ENCODE measurements around the gene CCNK.

Gene CCNK

DNA sequence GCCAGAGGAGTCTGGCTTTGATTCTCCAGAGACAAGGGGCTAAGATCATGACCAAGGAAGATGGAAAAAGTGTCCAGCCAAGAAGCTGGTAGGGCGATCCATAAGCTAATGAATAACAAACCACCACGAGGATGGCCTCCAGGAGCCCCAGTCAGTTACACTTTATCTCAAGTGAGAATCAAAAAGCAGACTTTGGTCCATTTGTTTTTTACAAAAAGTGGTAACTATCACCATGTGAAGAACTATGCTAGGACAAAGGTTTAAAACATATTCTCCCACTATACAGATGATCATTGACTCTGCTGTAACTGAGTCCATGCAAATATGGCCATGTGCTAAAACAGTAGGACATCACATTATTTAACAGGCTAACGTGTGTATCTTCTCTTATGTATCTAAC lies 14.5 kb upstream of the CCNK start:
- no peak for DNase-seq (ENCODE audit: low read depth in 2 of 2)

DNA sequence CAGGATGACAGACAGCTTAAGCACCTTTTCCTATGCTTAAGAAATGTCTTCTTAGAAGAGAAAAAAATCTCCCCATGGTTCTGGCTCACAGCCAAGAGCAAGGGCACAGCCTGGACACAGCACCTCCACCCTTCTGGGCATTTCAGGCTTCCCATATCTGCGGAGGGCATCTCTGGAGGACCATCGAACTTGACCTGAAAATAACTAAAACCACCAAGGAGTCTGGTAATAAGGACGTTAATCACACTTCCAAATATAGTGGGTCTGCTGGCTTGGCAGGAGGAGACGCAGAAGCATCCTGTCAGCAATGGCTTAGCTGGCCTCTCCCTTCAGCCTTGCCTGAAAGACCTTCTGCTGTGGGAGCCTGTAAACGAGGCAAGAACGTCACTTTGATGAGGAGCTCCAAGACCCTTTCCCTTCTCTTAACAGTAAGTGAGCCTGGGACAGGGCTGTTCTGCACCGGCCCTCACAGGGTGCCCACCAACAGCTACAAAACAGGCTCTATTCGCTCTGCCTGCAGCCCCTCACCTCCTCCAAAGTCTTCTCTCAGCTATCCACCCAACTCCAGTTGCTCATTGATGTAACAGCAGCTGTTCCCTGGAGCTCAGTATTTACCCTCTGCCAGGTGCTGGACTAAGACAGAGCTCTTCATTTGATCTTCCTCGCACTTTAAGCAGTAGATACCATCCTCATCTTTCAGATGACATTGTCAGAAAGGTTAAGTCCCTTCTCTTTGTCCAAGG lies 13.7 kb upstream of the CCNK start:
- no peak for DNase-seq (ENCODE audit: low read depth in 2 of 2)

DNA sequence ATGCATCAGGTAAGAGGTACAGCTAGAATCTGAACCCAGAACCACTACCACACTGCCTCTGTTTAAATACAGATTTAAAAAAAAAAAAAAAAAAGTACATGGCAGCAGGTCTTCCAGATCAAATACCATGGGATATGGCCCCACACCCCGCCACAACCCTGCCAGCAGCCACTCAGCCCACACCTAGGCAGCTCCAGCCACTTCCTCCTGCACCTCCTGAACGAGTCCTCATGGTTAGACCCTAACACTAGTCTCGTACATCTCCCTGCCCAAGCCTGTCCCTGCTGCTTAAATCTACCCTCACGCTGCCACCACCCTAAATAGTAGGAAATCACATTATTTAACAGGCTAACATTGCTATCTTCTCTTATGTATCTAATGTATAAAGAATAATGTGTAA lies 13.1 kb upstream of the CCNK start:
- DNase-seq (ENCODE audit: low read depth in 2 of 2) = no peak

DNA sequence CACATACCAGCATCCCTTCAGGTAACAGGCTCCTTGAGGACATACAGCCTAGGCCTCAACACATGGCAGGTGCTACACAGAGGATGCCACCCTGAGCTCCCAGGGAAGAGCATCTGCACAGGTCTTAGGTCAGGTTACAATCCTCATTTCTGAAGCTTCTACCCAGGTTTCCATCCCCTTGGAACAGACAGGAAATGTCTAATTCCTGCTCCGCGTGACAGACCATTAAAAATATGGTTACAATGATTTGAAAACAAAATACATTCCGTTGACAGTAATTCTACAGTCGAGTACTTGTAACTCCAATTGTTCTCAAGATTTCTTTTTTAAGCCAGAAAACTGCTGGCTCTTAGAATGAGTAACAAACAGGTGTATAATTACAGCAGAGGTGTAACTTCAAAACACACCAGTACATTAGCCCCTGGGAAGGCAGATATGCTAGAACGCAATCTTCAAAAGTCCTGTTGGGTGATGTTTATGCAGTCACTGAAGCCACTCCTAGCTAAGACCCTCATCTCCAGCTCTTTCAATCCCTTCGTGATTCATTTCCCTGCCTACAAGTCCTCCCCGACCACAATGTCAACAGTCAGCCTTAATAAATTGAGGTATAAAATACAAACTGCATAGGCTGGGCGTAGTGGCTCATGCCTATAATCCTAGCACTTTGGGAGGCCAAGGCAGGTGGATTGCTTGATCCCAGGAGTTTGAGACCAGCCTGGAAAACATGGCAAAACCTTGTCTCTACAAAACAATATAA lies 12.2 kb upstream of the CCNK start:
- no peak for DNase-seq (ENCODE audit: low read depth in 2 of 2)

DNA sequence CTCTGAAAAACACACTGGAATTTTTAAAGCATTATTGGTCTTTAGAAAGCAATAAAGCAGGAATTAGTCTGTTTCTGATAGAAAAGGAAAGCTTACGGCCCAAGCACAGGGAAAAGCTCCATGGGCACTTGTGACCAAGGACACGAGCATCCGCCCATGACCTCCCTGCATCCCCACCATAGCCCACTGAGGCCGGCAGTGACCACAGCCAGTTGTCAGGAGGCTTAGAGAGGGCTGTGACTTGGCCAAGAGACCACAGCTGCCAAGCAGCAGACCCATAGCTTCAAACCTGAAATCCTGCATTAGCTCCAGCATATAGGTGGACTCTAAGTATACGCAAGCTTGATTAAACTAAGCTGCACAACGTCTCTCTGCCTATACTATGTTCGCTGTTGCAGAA lies 9.5 kb upstream of the CCNK start:
- no peak for DNase-seq (ENCODE audit: low read depth in 2 of 2)

DNA sequence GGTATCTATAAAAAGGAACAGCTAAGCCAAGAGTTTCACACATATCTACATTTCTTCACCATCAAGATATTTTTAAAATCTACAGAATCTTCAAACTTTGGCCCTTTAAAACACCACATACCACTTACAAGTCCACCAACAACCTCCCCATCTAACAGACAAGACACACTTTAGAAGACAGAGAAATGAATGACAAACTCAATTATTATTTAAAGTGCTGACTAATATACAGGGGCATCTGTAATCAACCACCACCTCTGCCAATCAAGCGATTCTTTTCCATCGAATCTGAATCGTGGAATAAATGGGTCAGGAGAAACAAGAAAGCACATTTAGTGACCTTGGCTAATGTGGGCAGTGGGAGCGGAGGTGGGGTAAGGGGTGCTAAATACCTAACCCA lies 8.3 kb upstream of the CCNK start:
- no peak for DNase-seq (ENCODE audit: low read depth in 2 of 2)

DNA sequence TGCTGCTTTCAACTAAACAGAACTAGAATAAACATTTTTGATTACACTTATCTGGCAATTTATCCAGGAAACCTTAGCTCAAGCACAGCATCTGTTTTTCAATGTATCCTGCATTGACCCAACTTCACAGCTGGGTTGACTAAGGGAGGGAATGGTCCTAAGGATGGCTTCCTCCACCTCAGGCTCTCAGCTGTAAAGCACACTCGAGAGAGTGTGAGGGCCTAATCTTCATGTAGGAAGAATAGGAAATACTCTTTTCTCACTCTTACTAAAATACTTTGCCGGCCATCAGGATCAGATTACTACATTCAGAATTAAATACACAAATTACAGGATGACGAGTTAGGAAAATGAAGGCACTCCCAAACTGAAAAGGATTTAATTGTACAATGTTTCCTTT lies 7.8 kb upstream of the CCNK start:
- no peak for DNase-seq (ENCODE audit: low read depth in 2 of 2)

DNA sequence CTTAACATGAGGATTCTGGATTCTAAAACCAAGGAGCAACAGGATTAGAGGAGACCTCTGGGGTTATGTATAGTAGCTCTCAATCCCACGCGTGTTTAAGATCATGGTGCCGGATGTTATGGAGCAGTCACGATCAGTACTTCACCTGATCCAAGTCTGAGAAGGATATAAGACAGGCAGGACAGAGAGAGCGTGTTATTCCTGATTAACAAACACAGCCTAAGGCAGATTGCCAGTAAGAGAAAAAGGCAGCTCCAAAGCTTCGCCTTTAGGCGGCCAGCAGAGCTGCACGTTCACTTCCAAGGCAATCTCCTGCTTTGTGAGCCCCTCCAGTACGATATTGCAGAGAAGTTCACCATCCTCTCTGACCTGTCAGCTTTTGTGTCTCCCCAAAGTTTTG lies 6.0 kb upstream of the CCNK start:
- DNase-seq (ENCODE audit: low read depth in 2 of 2) = no peak

DNA sequence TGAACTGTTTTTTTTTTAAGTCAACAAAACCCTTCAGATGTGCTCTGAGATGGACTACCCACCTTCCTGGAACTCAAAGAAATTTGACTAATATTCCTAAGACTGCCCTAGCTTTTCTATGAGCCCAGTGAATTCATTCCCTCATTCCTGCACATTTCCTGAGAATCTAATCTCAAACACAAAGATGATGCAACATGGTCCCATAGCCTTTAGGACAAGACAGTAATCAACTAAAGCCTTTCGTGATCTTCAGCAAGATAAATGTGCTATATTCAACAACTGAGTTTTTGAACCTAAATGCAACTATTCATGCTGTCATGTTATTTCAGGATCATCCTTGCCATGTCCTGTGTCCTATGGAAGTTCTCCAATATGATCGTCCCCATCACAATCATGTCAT lies 5.5 kb upstream of the CCNK start:
- no peak for DNase-seq (ENCODE audit: low read depth in 2 of 2)

DNA sequence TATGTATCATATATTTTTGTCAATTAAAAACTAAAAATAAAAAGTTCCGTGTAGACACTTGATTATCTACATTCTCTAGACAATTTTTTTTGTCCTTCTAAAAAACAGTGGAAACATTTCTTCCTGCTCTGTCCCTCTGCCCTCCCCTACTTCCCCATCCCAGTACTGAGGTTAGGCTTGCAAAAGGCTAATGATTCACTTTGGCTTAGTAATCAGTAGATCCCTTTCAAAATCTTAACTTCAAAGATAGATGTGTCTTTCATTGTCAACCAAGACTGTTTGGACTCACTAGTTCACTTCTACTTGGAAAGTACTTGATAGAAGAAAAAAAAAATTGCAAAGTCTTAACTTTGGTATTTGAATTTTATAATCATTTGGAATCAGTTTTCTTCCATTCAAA lies 4.3 kb upstream of the CCNK start:
- DNase-seq (ENCODE audit: low read depth in 2 of 2) = no peak

DNA sequence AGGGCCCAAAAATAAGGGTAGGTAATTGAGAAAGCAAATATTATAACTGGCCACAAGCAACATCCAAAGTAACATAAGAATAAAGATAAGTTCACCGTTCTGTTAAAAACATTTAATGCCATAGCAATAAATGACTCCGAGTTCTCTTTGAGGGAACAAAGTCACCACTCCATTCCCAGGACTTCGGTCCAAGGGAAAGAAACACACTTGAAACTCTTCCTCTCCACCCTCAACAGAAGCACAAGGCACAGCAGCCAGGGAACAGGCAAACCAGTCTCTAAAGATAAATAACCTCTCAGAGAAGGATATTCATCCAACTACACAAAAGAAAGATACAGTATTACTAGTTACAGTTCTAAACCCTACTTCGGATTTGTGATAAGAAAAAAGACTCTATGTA lies 3.1 kb upstream of the CCNK start:
- DNase-seq (ENCODE audit: low read depth in 2 of 2) = no peak

DNA sequence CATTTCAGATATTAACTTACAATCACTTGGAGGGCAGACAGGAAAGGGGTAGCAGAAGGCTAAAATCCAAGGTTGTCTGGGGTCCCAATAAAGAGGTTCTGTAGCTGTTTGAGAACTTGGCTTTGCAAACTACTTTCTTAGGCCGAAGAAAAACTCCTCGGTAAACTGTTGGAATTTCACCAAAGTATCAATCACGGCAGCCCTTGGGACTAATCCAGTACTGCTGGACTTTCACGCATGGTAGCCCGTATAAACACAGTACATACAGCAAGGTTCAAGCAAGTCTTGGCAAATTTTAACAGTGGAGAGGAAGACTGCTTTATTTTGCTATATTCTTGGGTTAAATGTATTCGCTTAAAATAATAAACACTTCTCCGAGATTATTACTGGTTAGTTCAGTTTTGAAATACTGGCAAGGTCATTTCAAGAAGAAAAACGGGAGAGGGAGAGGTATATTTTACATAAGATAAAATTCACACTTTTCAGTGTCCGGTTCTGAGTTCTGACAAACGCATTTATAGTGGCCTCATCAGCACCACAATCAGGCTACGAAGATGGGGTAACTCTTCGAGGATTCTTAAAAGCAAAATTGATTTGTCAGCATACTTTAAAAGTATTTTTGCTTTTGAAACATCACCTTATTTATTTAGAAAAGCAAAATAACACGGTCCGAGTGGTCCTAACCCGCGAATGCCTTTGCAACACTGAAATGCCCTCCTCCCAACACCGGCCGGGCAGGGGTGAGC lies 1.9 kb upstream of the CCNK start:
- no peak for DNase-seq (ENCODE audit: low read depth in 2 of 2)

DNA sequence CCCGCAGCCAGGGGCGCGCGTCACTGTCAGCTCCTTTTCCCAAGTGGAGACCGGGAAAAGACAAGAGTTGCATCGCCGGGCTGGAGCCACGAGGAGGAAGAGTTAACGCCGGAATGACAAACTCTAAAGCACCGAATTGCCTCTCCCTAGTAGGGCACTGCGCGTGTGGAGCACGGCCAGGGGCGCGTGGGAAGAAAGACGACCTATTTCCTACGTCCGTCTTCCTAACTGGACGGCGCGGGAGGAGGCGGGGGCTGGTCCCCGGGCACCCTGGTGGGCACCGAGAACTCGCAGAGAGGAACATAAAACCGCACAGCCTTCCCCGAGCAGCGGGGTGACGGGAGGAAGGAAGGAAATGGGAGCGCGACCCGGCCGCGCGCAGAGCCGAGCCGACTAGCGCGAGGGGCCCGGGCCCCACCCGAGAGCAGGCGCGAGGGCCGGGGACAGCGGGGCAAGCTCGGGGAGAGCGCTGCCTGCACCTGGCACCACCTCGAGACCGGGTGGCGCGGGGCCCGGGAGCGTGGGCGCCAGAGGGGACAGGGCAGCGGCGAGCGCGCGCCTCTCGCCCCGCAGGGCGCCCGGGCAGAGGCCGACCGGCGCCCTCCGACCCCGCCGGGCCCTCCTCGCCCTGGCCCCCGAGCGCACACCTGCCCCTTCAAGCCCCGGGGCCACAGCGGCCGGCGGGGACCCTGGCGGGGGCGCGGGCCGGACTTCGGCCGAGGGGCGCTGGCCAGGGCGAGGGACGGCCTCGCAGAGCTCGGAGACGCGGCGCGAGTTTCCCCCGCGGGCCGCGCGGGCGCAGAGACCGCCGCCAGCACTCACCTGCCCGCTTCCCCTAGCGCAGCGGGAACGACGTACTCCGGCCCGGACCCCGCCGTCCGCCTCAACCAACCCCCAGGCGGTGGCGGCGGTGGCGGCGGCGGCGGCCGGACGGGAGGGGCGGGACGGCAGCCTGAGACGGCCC lies 1.0 kb upstream of the CCNK start, which contains the start of gene SETD3:
SETD3 (minus strand) TSS at position 954 of the 964 bp plus-strand sequence. CDS start 15,054 bp downstream, outside the sequence.
- peak in 1 of 2 donors; percentile 32 for DNase-seq (ENCODE audit: low read depth in 2 of 2)

DNA sequence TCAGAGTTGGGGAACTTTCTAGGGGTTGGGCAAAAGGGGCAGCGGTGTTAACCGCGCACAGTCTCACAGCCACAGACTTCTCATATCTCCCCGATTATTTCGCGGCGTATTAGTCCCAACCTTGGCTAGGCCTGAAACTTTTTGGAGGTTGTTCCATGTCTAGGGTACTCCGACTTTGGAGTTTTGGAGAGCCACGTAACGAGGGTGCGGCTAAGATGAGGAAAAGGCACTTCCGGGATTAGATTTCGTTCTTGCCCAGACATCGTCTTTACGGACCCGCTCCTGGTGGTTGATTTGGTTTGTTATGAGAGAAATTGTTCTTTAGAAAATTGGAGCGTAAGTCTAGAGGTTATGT lies 513 bp downstream of the CCNK start:
- peak in 1 of 2 donors; percentile 2 for DNase-seq (ENCODE audit: low read depth in 2 of 2)

DNA sequence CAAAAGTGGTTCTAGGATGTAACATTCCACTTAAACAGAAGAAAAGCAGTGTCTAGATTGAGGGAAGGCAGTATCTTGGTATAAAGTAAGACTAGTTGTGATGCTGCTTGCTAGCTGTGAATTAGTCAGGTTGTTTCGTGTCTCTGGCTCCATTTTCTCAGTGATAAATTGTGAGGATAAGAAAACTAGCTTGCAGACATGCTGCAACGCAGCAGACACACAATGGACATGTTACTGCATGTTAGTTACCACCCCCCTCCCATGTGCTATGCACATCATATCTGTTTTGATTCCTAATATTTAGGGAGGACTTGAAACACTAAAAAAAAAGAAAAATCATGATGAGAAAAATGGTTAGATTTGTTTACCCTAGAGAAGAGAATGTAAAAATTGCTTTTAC lies 2.9 kb downstream of the CCNK start:
- no peak for DNase-seq (ENCODE audit: low read depth in 2 of 2)

DNA sequence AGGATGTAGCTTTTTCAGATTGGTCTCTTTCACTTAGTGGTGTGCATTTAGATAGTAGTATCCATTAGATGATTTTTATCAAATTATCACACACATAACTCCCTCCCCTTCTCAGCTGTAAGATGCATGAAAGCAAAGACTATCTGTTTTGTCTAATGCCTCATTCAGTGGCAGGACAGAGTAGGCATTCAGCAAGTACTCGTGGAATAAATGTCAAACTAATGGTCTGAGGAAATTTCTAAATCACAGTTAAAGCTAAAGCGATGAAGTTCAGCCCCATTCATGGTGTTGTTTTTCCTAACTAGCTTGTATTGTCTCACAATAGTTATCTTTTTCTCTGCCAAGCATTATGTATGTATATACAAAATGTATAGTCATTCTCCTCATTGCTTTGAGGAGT lies 16.1 kb downstream of the CCNK start:
- no peak for DNase-seq (ENCODE audit: low read depth in 2 of 2)

DNA sequence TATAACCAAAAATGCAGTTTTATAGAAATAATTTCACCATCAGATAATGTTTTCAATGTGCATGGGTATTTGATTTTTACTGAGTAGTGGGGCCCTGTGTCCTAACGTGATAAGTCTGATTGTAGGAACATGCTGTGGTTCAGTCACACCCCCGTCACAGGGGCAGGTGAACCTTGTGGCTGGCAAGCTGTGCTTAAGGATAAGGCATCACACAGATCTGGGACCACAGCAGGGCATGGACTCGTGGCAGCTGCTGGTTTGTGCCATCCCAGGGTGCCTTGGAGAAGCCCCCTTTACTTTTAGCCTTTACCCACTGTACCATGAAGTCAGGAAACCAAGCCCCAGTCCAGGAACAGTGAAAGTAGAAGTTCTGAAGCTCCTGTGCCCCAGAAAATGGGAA lies 16.7 kb downstream of the CCNK start:
- no peak for DNase-seq (ENCODE audit: low read depth in 2 of 2)

DNA sequence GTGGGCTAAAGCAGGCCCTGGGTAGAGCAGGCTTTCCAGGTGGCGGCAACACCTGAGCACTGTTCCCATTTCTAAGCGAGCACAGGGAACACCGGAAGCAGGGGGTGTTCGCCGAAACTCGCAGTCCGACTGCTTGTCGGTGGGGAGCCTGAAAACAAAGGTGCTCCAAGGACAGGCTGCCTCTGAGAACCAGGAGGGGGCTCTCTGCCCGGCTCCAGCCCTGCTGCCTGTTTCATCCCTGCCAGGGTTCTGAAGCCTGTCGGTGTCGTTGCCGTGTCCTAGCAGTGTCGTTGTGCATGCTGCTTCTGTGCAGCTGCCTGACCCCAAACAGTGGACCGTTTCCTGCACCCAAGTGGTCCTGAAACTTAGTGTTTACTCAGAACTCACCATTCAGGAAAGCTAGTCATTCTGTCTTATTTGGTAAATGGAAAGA lies 21.8 kb downstream of the CCNK start:
- DNase-seq (ENCODE audit: low read depth in 2 of 2) = no peak

DNA sequence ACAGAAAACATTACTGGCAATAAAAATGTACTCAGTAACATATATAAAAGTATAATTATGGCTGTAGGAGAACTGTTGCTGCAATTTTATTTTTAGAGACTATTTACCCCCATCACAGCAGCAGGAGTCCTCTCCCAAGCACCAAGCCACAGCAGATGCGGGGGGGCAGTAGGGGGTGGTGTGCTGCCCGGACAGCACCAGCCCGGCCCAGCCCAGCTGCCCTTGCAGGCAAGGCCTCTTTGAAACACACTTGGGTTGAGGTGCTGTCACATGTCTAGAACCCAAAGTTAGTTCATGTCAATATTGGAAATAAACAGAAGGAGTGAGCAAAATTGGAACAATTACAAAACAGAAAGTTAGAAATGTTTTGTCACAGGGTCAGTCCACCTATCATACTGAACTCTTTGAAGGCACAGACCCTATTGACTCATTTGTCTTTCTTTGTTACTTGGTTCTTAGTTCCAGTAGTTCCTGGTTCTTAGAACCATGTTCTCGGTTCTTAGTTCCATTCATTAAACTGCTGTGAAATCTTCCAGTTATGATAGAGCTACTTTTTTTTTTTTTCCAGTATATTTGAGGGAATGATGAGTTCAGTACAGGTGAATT lies 22.7 kb downstream of the CCNK start:
- DNase-seq (ENCODE audit: low read depth in 2 of 2) = no peak

DNA sequence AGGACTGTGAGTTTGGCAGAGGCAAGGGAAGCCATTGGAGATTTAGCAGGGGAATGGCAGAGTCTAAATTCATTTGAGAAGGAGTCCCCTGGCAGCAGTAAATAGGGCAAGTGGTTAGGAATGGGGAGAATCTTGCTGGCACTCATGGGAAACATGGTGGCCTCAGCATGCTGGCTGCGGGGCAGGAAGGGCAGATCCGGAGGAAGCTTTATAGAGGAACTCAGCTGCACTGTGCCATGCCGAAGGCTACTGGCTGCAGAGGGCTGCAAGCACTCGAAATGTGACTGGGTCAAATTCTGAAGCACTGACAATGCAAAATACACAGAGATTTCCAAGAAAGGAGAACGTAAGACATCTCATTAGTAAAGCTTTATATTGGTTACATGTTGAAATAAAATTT lies 23.9 kb downstream of the CCNK start:
- DNase-seq (ENCODE audit: low read depth in 2 of 2) = no peak

DNA sequence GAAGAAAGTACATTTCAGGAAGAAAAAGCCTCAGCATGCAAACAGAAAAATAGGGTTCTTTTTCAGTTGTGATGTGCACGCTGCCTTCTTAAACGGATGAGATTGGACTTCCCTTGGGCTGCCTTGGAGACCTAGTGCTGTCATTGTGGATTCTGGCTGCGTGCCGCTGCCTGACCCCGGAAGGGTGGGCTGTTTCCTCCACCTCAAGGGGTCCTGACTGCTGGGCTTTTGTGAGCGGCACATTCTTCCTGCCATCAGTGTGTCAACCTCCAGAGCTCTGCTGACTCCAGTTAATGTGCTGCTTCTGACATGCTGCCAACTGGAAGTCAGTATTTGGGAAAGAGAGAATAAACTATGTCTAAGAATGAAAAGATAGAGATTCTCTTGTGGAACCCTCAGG lies 25.1 kb downstream of the CCNK start:
- DNase-seq (ENCODE audit: low read depth in 2 of 2) = no peak
